Esophagus squamous epithelium (tissue), 5 donors: ENCODE results near the gene KLF15. TPM values are rescaled to one million over a fixed set of nuclear protein-coding genes. Genes with fewer than 3 reads are reported as not detected.

Experiments
- DNase-seq: peaks from one replicate; lab custom pipeline; 2025; lab: John Stamatoyannopoulos, UW
- H3K27ac ChIP-seq, 4 donors: fragments of 200-600 bp; sonication (generic); one replicate each; pipeline ENCODE4 v1.5.1; 2016 to 2019; ENCODE audit warnings: mild to moderate bottlenecking in 1 of 4
- H3K27me3 ChIP-seq, 4 donors: fragments of 200-600 bp; sonication (generic); 1 replicate in 3 of 4; 2 replicates in 1 of 4; pipeline versions ENCODE4 v1.5.1 to v1.6.0; 2017 to 2021; ENCODE audit warnings: antibody characterized with exemption in 1 of 4
- H3K36me3 ChIP-seq, 3 donors: fragments of 200-600 bp; sonication (generic); one replicate each; pipeline ENCODE4 v1.5.1; 2016 to 2019
- H3K4me1 ChIP-seq, 3 donors: fragments of 200-600 bp; sonication (generic); one replicate each; pipeline ENCODE4 v1.5.1; 2017 to 2019
- H3K4me3 ChIP-seq, 4 donors: fragments of 200-600 bp; sonication (generic); 1 replicate in 3 of 4; 2 replicates in 1 of 4; pipeline ENCODE4 v1.5.1; 2016 to 2019; ENCODE audit warnings: mild to moderate bottlenecking in 2 of 4, moderate library complexity in 1 of 4
- H3K9me3 ChIP-seq, 3 donors: fragments of 200-600 bp; sonication (generic); one replicate each; pipeline ENCODE4 v1.5.1; 2016 to 2019
- CTCF ChIP-seq, 6 experiments: fragments of 450-650 bp in 4 of 6; fragments of 200-600 bp in 2 of 6; sonication (generic) in 2 of 6; IDR thresholded peaks; one replicate each; pipeline ENCODE4 v1.5.1; 2016 to 2019; ENCODE audit warnings: antibody characterized with exemption in 6 of 6, mild to moderate bottlenecking in 4 of 6, moderate library complexity in 4 of 6
- POLR2A ChIP-seq, 4 donors: fragments of 450-650 bp; IDR thresholded peaks; one replicate each; pipeline ENCODE4 v1.6.1; 2017; ENCODE audit warnings: antibody characterized with exemption in 4 of 4, mild to moderate bottlenecking in 4 of 4, moderate library complexity in 3 of 4
- WGBS, 2 donors: methylation state at CpG; one replicate each; pipeline ENCODE4 v1.1.5; 2018; 5-methylcytosine and 5-hydroxymethylcytosine counted together
- intact Hi-C: fragments of 100-400 bp; cut with DNase I; formaldehyde crosslinking; loops from one replicate; pipeline ENCODE4 v1.15.0; 2022
- total RNA-seq, 4 donors: library from RNA; depleted of rRNA; stranded (reverse); fragments of >200 nt; gene quantifications; one replicate each; pipeline ENCODE4 v1.1.0, GENCODE V29; 2016
- donor health status: DM: yes; HTN: yes; CAD: no.

The KLF15 gene
- total RNA-seq, 4 donors from 2014 or later = 1.8 to 43.1 (median 7.7) TPM

- peaks cover 0 to 20% (median 2%) of the 10 kb centered on the region in 3 donors for H3K4me1 ChIP-seq
- WGBS, 2 donors = 72 to 89% methylated on average over 3 to 7 of the region's 7 CpGs
Observed at GRCh38 chr3:126345231-126345630, 12.0 kb downstream of the KLF15 start.

GRCh38 chr3:126344380-126345041 is 12.7 kb downstream of the KLF15 start:
- no peak for DNase-seq
- intact Hi-C loops = no loop called here
- no peak overlapping the region for H3K4me3 ChIP-seq
- peaks cover 0 to 4% (median 0%) of the 10 kb centered on the region in 4 donors for H3K27me3 ChIP-seq
- H3K36me3 ChIP-seq = peaks cover 0 to 47% (median 0%) of the 10 kb centered on the region in 3 donors
- no peaks in the 10 kb centered on the region for H3K9me3 ChIP-seq
- TF ChIP-seq CTCF (IDR thresholded peaks at IDR 0.05) = no peak
- TF ChIP-seq POLR2A (IDR thresholded peaks at IDR 0.05) = no peak
- H3K27ac ChIP-seq = no peak overlapping the region
- peaks cover 0 to 19% (median 4%) of the 10 kb centered on the region in 3 donors for H3K4me1 ChIP-seq
- 89 to 96% methylated on average over 4 to 8 of the region's 9 CpGs for WGBS, 2 donors

More at GRCh38 chr3:126345231-126345630, 12.0 kb downstream of the KLF15 start:
- intact Hi-C loops = no loop called here
- Histone ChIP-seq H3K36me3 (peaks cover 0 to 54% (median 0%) of the 10 kb centered on the region in 3 donors), H3K4me3 (no peak overlapping the region), H3K9me3 (no peaks in the 10 kb centered on the region), H3K27ac (no peak overlapping the region), H3K27me3 (no peaks in the 10 kb centered on the region)
- TF ChIP-seq CTCF (IDR thresholded peaks at IDR 0.05) (no peak), POLR2A (IDR thresholded peaks at IDR 0.05) (no peak)
- no peak for DNase-seq

GRCh38 chr3:126343649-126344035 is 13.6 kb downstream of the KLF15 start:
- WGBS, 2 donors = 94% methylated on average over 15 to 28 of the region's 32 CpGs

GRCh38 chr3:126342991-126343648 is 14.1 kb downstream of the KLF15 start:
- no peak for DNase-seq
- no peak overlapping the region for H3K27ac ChIP-seq
- H3K4me3 ChIP-seq = no peak overlapping the region
- TF ChIP-seq CTCF (IDR thresholded peaks at IDR 0.05) = no peak
- no peak for TF ChIP-seq POLR2A (IDR thresholded peaks at IDR 0.05)
- H3K36me3 ChIP-seq = peaks cover 0 to 35% (median 0%) of the 10 kb centered on the region in 3 donors
- intact Hi-C loops = no loop called here
- peaks cover 0 to 13% (median 4%) of the 10 kb centered on the region in 3 donors for H3K4me1 ChIP-seq
- H3K9me3 ChIP-seq = no peaks in the 10 kb centered on the region
- WGBS, 2 donors = 58 to 100% methylated on average over 2 to 4 of the region's 20 CpGs
- H3K27me3 ChIP-seq = peaks cover 0 to 7% (median 0%) of the 10 kb centered on the region in 4 donors

More at GRCh38 chr3:126343649-126344035, 13.6 kb downstream of the KLF15 start:
- Histone ChIP-seq H3K36me3 (peaks cover 0 to 40% (median 0%) of the 10 kb centered on the region in 3 donors), H3K27ac (no peak overlapping the region), H3K4me1 (peaks cover 0 to 19% (median 4%) of the 10 kb centered on the region in 3 donors), H3K9me3 (no peaks in the 10 kb centered on the region), H3K27me3 (peaks cover 0 to 7% (median 0%) of the 10 kb centered on the region in 4 donors), H3K4me3 (no peak overlapping the region)
- DNase-seq = no peak
- intact Hi-C loops = no loop called here
- TF ChIP-seq POLR2A (IDR thresholded peaks at IDR 0.05) (no peak), CTCF (IDR thresholded peaks at IDR 0.05) (no peak)

- no peak overlapping the region for H3K4me3 ChIP-seq
- DNase-seq = no peak
- no peak overlapping the region for H3K27ac ChIP-seq
- H3K9me3 ChIP-seq = no peaks in the 10 kb centered on the region
- peaks cover 0 to 34% (median 0%) of the 10 kb centered on the region in 3 donors for H3K36me3 ChIP-seq
- peaks cover 0 to 7% (median 0%) of the 10 kb centered on the region in 4 donors for H3K27me3 ChIP-seq
- TF ChIP-seq CTCF (IDR thresholded peaks at IDR 0.05) (no peak), POLR2A (IDR thresholded peaks at IDR 0.05) (no peak)
- intact Hi-C loops = no loop called here
- peaks cover 0 to 7% (median 4%) of the 10 kb centered on the region in 3 donors for H3K4me1 ChIP-seq
- WGBS, 2 donors = 84 to 86% methylated on average over 9 of the region's 9 CpGs
Observed at GRCh38 chr3:126342211-126342610, 15.0 kb downstream of the KLF15 start.
